Endothelial cell of hepatic sinusoid (primary cell): ENCODE results near the gene EML4.
"Not testable (repeated sequence)": the region's sequence is repeated elsewhere in the genome, so short reads cannot be mapped to it uniquely, and the experiment has no call there.

Source experiments
- in situ Hi-C: cut with HindIII; loops from 2 replicates; pipeline ENCODE4 v1.10.0; 2017; ENCODE audit warnings: low sequenced_read_pairs

EML4 gene

GRCh38 chr2:42328148-42328833 is 159.1 kb downstream of the EML4 start:
- in situ Hi-C loops = no loop called here

- in situ Hi-C loops = no loop called here
Observed at GRCh38 chr2:42328923-42329322, 159.8 kb downstream of the EML4 start.

- in situ Hi-C loops = no loop called here
Observed at GRCh38 chr2:42329736-42330135, 160.6 kb downstream of the EML4 start.

- in situ Hi-C loops = no loop called here
Observed at GRCh38 chr2:42331569-42332284, 162.6 kb downstream of the EML4 start.

- in situ Hi-C loops = no loop called here
Observed at GRCh38 chr2:42332575-42332974, 163.4 kb downstream of the EML4 start.

- in situ Hi-C loops = no loop called here
Observed at GRCh38 chr2:42333579-42333978, 164.4 kb downstream of the EML4 start.

GRCh38 chr2:42334220-42334619 is 165.1 kb downstream of the EML4 start:
- in situ Hi-C loops = no loop called here

GRCh38 chr2:42334865-42335264 is 165.7 kb downstream of the EML4 start:
- in situ Hi-C loops = not testable (repeated sequence)

- in situ Hi-C loops = no loop called here
Observed at GRCh38 chr2:42335514-42336104, 166.5 kb downstream of the EML4 start.

- in situ Hi-C loops = no loop called here
Observed at GRCh38 chr2:42336361-42336965, 167.3 kb downstream of the EML4 start.

- in situ Hi-C loops = no loop called here
Observed at GRCh38 chr2:42337356-42337820, 168.2 kb downstream of the EML4 start.

GRCh38 chr2:42337846-42338566 is 168.9 kb downstream of the EML4 start:
- in situ Hi-C loops = no loop called here

GRCh38 chr2:42338567-42339190 is 169.5 kb downstream of the EML4 start:
- in situ Hi-C loops = no loop called here

GRCh38 chr2:42339191-42339912 is 170.2 kb downstream of the EML4 start:
- in situ Hi-C loops = no loop called here

- in situ Hi-C loops = no loop called here
Observed at GRCh38 chr2:42340045-42340937, 171.1 kb downstream of the EML4 start.

GRCh38 chr2:42340938-42341636 is 171.9 kb downstream of the EML4 start:
- in situ Hi-C loops = no loop called here

GRCh38 chr2:42342061-42342794 is 173.1 kb downstream of the EML4 start:
- in situ Hi-C loops = no loop called here
